SK-N-MC (cell line): Measurements from ENCODE around the gene OTOF.

Source experiments
- EZH2 ChIP-seq: fragments of 200-600 bp; sonication (generic); IDR thresholded peaks from one replicate; pipeline ENCODE4 v1.6.1; 2017; ENCODE audit warnings: antibody characterized with exemption
- FOXP2 ChIP-seq: optimal IDR thresholded peaks from 2 replicates; pipeline ENCODE3; 2011; ENCODE audit warnings: mild to moderate bottlenecking, moderate library complexity; ENCODE audit not compliant: insufficient read depth; ENCODE audit errors: extremely low read length, control extremely low read depth
- POLR2AphosphoS5 ChIP-seq: IDR thresholded peaks from 2 replicates; pipeline ENCODE4 v1.6.1; 2012; ENCODE audit warnings: mild to moderate bottlenecking, low read depth, low read length, borderline replicate concordance

DNA sequence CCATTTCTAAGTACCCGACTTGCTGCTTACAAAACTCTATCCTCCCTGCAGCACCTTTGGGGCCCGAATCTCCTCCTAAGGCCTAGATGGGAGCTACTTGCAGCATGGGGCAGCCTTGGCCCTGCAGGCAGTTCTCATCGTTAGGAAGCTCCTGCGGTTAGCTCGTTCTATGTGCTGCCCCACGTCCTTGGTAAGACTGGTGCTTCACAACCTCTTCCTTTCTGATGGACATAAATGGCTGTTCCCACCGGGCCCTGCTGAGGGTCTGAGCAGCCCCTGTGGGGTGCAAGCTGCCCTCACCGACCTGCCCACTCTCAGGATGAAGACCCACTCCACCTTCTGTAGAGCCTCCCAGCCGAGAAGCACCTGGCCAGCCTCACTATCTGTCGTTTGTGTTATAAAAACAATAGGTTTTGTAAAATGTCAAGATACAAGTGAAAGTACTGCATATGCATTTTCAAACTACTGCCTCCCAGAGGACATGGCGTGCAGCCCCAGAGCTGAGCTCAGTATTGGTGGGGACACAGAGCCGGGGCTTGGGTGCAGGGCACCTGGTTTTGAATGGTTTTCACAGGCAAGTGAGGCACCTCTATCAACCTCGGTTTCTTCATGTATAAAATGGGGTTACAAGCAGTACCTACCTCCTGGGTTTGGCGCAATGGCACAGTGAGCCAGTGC lies 19.4 kb downstream of the OTOF start:
- TF ChIP-seq POLR2AphosphoS5, result no peak
- no peak for TF ChIP-seq EZH2
- TF ChIP-seq FOXP2, result no peak
